H1 (cell line): ENCODE data around the gene NDC1. TPM values are rescaled to one million over a fixed set of nuclear protein-coding genes. Genes with fewer than 3 reads are reported as not detected.

Experiments used
- ASH2L ChIP-seq: fragments of 200-600, 300-600 bp; sonication (generic); IDR thresholded peaks from one replicate; pipeline ENCODE4 v1.7.1; 2017; ENCODE audit warnings: low read length
- CREB1 ChIP-seq: IDR thresholded peaks from 2 replicates; pipeline ENCODE4 v1.6.1; 2012; ENCODE audit warnings: inconsistent platforms
- FOSL1 ChIP-seq: IDR thresholded peaks from 2 replicates; pipeline ENCODE4 v1.6.1; 2011; ENCODE audit warnings: mild to moderate bottlenecking, low read depth, low read length, moderate library complexity; ENCODE audit not compliant: insufficient read depth
- RXRA ChIP-seq: IDR thresholded peaks from 2 replicates; pipeline ENCODE4 v1.6.1; 2011; ENCODE audit warnings: low read depth, mild to moderate bottlenecking, low read length, moderate library complexity; ENCODE audit not compliant: insufficient read depth
- polyA plus RNA-seq, 7 experiments: library from polyadenylated mRNA; depleted of rRNA in 3 of 7; stranded (reverse) in 5 of 7; unstranded in 2 of 7; fragments of >200 nt in 5 of 7; fragments of 200-250 nt in 2 of 7; gene quantifications; 1 replicate in 5 of 7; 2 replicates in 1 of 7; 4 replicates in 1 of 7; pipeline versions ENCODE4 v1.2.1 to v1.2.3, GENCODE V29; 2011 to 2013; ENCODE audit warnings: missing spikeins in 2 of 7, mixed read lengths in 2 of 7
- total RNA-seq: library from RNA; stranded (reverse); fragmentation: NEBNext Ultra II Directional; extraction: Animal tissue kit (Norgen Biotek cat#: 25700); gene quantifications from 2 replicates; pipeline ENCODE4 v1.2.1, GENCODE V29; 2021
- TF ChIP-seq, protein P1 (sequence below): fragments of 300-600 bp; sonication (generic); IDR thresholded peaks from 2 replicates; pipeline ENCODE4 v1.7.1; 2012; ENCODE audit warnings: low read length, moderate library complexity, mild to moderate bottlenecking, inconsistent platforms; ENCODE audit not compliant: insufficient replicate concordance
- TF ChIP-seq, protein P2 (sequence below): IDR thresholded peaks from 2 replicates; pipeline ENCODE4 v1.6.1; 2012; ENCODE audit warnings: inconsistent platforms
- TF ChIP-seq, protein P3 (sequence below): IDR thresholded peaks from 2 replicates; pipeline ENCODE4 v1.6.1; 2012; ENCODE audit warnings: inconsistent platforms
- TF ChIP-seq, protein P4 (sequence below), 3 experiments: IDR thresholded peaks; 1 replicate in 2 of 3; 2 replicates in 1 of 3; pipeline versions ENCODE4 v1.5.1 to v1.6.1; 2011; ENCODE audit warnings: low read length in 3 of 3, mild to moderate bottlenecking in 3 of 3, inconsistent platforms in 2 of 3, low read depth in 1 of 3, moderate library complexity in 1 of 3; ENCODE audit not compliant: insufficient read depth in 1 of 3; ENCODE audit errors: control extremely low read depth in 1 of 3

Gene NDC1
- total and polyA plus RNA-seq, 2 of the 8 experiments (the other 6 are each of a cell fraction or from before 2014, with no cell fraction given): 62.9 to 66.1 TPM

DNA sequence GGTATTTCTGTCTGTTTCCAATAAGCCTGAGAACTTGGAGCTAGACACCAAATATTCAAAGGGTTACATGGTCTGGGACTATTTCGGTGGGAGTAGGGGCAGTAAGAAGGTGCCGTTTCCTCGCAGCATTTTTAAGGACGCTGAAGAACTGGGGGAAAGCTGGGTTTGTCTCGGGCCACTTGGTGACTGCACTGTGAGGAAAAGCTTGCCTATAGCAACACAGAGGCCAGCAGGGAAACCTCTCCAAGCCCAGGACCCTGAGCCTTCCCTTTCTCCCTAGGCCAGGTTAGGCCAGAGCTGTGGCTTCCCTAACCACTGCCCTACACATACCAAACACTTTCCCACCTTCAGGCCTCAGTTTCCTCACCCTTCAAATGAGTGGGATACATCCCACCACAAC, 102.4 kb downstream of the NDC1 start (continued):
- TF ChIP-seq, protein P1, sequence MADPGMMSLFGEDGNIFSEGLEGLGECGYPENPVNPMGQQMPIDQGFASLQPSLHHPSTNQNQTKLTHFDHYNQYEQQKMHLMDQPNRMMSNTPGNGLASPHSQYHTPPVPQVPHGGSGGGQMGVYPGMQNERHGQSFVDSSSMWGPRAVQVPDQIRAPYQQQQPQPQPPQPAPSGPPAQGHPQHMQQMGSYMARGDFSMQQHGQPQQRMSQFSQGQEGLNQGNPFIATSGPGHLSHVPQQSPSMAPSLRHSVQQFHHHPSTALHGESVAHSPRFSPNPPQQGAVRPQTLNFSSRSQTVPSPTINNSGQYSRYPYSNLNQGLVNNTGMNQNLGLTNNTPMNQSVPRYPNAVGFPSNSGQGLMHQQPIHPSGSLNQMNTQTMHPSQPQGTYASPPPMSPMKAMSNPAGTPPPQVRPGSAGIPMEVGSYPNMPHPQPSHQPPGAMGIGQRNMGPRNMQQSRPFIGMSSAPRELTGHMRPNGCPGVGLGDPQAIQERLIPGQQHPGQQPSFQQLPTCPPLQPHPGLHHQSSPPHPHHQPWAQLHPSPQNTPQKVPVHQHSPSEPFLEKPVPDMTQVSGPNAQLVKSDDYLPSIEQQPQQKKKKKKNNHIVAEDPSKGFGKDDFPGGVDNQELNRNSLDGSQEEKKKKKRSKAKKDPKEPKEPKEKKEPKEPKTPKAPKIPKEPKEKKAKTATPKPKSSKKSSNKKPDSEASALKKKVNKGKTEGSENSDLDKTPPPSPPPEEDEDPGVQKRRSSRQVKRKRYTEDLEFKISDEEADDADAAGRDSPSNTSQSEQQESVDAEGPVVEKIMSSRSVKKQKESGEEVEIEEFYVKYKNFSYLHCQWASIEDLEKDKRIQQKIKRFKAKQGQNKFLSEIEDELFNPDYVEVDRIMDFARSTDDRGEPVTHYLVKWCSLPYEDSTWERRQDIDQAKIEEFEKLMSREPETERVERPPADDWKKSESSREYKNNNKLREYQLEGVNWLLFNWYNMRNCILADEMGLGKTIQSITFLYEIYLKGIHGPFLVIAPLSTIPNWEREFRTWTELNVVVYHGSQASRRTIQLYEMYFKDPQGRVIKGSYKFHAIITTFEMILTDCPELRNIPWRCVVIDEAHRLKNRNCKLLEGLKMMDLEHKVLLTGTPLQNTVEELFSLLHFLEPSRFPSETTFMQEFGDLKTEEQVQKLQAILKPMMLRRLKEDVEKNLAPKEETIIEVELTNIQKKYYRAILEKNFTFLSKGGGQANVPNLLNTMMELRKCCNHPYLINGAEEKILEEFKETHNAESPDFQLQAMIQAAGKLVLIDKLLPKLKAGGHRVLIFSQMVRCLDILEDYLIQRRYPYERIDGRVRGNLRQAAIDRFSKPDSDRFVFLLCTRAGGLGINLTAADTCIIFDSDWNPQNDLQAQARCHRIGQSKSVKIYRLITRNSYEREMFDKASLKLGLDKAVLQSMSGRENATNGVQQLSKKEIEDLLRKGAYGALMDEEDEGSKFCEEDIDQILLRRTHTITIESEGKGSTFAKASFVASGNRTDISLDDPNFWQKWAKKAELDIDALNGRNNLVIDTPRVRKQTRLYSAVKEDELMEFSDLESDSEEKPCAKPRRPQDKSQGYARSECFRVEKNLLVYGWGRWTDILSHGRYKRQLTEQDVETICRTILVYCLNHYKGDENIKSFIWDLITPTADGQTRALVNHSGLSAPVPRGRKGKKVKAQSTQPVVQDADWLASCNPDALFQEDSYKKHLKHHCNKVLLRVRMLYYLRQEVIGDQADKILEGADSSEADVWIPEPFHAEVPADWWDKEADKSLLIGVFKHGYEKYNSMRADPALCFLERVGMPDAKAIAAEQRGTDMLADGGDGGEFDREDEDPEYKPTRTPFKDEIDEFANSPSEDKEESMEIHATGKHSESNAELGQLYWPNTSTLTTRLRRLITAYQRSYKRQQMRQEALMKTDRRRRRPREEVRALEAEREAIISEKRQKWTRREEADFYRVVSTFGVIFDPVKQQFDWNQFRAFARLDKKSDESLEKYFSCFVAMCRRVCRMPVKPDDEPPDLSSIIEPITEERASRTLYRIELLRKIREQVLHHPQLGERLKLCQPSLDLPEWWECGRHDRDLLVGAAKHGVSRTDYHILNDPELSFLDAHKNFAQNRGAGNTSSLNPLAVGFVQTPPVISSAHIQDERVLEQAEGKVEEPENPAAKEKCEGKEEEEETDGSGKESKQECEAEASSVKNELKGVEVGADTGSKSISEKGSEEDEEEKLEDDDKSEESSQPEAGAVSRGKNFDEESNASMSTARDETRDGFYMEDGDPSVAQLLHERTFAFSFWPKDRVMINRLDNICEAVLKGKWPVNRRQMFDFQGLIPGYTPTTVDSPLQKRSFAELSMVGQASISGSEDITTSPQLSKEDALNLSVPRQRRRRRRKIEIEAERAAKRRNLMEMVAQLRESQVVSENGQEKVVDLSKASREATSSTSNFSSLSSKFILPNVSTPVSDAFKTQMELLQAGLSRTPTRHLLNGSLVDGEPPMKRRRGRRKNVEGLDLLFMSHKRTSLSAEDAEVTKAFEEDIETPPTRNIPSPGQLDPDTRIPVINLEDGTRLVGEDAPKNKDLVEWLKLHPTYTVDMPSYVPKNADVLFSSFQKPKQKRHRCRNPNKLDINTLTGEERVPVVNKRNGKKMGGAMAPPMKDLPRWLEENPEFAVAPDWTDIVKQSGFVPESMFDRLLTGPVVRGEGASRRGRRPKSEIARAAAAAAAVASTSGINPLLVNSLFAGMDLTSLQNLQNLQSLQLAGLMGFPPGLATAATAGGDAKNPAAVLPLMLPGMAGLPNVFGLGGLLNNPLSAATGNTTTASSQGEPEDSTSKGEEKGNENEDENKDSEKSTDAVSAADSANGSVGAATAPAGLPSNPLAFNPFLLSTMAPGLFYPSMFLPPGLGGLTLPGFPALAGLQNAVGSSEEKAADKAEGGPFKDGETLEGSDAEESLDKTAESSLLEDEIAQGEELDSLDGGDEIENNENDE: no peak
- TF ChIP-seq RXRA (no peak), CREB1 (no peak), ASH2L (no peak), FOSL1 (no peak)
- TF ChIP-seq, protein P2, sequence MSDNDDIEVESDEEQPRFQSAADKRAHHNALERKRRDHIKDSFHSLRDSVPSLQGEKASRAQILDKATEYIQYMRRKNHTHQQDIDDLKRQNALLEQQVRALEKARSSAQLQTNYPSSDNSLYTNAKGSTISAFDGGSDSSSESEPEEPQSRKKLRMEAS: no peak
- TF ChIP-seq, protein P3, sequence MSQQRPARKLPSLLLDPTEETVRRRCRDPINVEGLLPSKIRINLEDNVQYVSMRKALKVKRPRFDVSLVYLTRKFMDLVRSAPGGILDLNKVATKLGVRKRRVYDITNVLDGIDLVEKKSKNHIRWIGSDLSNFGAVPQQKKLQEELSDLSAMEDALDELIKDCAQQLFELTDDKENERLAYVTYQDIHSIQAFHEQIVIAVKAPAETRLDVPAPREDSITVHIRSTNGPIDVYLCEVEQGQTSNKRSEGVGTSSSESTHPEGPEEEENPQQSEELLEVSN: no peak
- TF ChIP-seq, protein P4, sequence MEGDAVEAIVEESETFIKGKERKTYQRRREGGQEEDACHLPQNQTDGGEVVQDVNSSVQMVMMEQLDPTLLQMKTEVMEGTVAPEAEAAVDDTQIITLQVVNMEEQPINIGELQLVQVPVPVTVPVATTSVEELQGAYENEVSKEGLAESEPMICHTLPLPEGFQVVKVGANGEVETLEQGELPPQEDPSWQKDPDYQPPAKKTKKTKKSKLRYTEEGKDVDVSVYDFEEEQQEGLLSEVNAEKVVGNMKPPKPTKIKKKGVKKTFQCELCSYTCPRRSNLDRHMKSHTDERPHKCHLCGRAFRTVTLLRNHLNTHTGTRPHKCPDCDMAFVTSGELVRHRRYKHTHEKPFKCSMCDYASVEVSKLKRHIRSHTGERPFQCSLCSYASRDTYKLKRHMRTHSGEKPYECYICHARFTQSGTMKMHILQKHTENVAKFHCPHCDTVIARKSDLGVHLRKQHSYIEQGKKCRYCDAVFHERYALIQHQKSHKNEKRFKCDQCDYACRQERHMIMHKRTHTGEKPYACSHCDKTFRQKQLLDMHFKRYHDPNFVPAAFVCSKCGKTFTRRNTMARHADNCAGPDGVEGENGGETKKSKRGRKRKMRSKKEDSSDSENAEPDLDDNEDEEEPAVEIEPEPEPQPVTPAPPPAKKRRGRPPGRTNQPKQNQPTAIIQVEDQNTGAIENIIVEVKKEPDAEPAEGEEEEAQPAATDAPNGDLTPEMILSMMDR (IDR thresholded peaks at IDR 0.05; ENCODE audit: control extremely low read depth in 1 of 3, insufficient read depth in 1 of 3, low read depth in 1 of 3, low read length in 3 of 3): no peak
